Activated B cell treated with CpG ODN at 0.5 μM for 24 hours (primary cell): ENCODE measurements around the gene SH3BP5. TPM values are rescaled to one million over a fixed set of nuclear protein-coding genes. Genes with fewer than 3 reads are reported as not detected.

Source experiments
- ATAC-seq: fragments of 200-7000 bp; cut with Tn5 transposase; one replicate; pipeline ENCODE4 v1.10.0; 2021; ENCODE audit warnings: low read depth, mild to moderate bottlenecking, moderate library complexity
- CTCF ChIA-PET: fragments of 350-600 bp; sonication (Branson Sonifier 250); formaldehyde crosslinking; loops from one replicate; lab custom pipeline; 2021; ENCODE audit warnings: antibody characterized with exemption; lab: Charles Lee
- POLR2A ChIA-PET: fragments of 350-600 bp; sonication (Branson Sonifier 250); formaldehyde crosslinking; loops from one replicate; lab custom pipeline; 2021; ENCODE audit warnings: antibody characterized with exemption; lab: Charles Lee
- DNase-seq: peaks from one replicate; pipeline ENCODE4 v3.0.0; 2022
- H3K27ac Mint-ChIP-seq: one replicate; pipeline ENCODE4 v1.8.0; 2020; ENCODE audit warnings: mixed read lengths
- H3K27me3 Mint-ChIP-seq: one replicate; pipeline ENCODE4 v1.8.0; 2021; ENCODE audit warnings: mixed read lengths
- H3K36me3 Mint-ChIP-seq: one replicate; pipeline ENCODE4 v1.8.0; 2021; ENCODE audit warnings: low read depth, mixed read lengths
- H3K4me1 Mint-ChIP-seq: one replicate; pipeline ENCODE4 v1.8.0; 2021; ENCODE audit warnings: mixed read lengths
- H3K4me3 Mint-ChIP-seq: one replicate; pipeline ENCODE4 v1.8.0; 2020; ENCODE audit warnings: mild to moderate bottlenecking, mixed read lengths
- H3K9me3 Mint-ChIP-seq: one replicate; pipeline ENCODE4 v1.8.0; 2020; ENCODE audit warnings: mixed read lengths
- intact Hi-C: fragments of 100-400 bp; cut with micrococcal nuclease; formaldehyde crosslinking; loops from one replicate; pipeline ENCODE4 v1.15.1; 2024
- total RNA-seq: library from RNA; stranded (reverse); gene quantifications from 2 replicates; pipeline ENCODE4 v1.2.3, GENCODE V29; 2022
- TF ChIP-seq, protein P1 (sequence below): fragments of 200-600 bp; IDR thresholded peaks from one replicate; pipeline ENCODE4 v1.8.0; 2022; ENCODE audit warnings: antibody characterized with exemption, mild to moderate bottlenecking

The SH3BP5 gene
- total RNA-seq, 1 donor from 2014 or later, result 66.0 TPM

DNA sequence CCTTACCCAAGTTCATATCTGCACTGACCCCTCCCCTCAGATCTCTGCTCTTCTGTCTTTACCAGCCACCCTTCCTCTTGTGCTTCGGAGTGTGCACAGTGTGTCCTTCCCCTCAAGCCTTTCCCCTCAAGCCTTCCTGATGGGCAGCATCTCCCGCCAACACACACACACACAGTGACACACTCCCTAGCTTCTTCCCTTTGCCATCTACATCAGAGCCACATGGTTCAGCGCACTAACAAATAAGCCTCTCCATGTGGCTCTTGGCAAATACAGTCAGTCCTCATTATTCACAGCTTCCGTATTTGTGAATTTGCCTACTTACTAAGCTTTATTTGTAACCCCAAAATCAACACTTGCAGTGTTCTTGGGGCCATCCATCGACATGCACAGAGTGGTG is 37.5 kb downstream of the SH3BP5 start:
- H3K36me3 Mint-ChIP-seq, result peaks cover 16% of the 10 kb centered on the region
- H3K9me3 Mint-ChIP-seq, result no peaks in the 10 kb centered on the region
- intact Hi-C loops, result loop anchor here (1.0 kb wide), 1 partner anchor 23 kb away; no protein-coding TSS in a partner anchor
- H3K27ac Mint-ChIP-seq, result peak overlapping the region; percentile 91
- peaks cover 90% of the 10 kb centered on the region for H3K4me1 Mint-ChIP-seq
- DNase-seq, result no peak
- H3K4me3 Mint-ChIP-seq, result peak overlapping the region; percentile 53
- no peaks in the 10 kb centered on the region for H3K27me3 Mint-ChIP-seq
- ChIA-PET POLR2A (interaction anchor here (0.6 to 2.9 kb wide), 20 partner anchors 8 to 135 kb away, joined by 3 to 25 read pairs (median 6); partner anchors contain the start of genes CAPN7 and SH3BP5), CTCF (interaction anchor here (0.8 to 1.8 kb wide), 9 partner anchors 9 to 104 kb away, joined by 3 to 7 read pairs (median 4); partner anchors contain the start of gene SH3BP5)
- ATAC-seq, result peak; percentile 26
- TF ChIP-seq, protein P1, sequence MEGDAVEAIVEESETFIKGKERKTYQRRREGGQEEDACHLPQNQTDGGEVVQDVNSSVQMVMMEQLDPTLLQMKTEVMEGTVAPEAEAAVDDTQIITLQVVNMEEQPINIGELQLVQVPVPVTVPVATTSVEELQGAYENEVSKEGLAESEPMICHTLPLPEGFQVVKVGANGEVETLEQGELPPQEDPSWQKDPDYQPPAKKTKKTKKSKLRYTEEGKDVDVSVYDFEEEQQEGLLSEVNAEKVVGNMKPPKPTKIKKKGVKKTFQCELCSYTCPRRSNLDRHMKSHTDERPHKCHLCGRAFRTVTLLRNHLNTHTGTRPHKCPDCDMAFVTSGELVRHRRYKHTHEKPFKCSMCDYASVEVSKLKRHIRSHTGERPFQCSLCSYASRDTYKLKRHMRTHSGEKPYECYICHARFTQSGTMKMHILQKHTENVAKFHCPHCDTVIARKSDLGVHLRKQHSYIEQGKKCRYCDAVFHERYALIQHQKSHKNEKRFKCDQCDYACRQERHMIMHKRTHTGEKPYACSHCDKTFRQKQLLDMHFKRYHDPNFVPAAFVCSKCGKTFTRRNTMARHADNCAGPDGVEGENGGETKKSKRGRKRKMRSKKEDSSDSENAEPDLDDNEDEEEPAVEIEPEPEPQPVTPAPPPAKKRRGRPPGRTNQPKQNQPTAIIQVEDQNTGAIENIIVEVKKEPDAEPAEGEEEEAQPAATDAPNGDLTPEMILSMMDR, result no peak

DNA sequence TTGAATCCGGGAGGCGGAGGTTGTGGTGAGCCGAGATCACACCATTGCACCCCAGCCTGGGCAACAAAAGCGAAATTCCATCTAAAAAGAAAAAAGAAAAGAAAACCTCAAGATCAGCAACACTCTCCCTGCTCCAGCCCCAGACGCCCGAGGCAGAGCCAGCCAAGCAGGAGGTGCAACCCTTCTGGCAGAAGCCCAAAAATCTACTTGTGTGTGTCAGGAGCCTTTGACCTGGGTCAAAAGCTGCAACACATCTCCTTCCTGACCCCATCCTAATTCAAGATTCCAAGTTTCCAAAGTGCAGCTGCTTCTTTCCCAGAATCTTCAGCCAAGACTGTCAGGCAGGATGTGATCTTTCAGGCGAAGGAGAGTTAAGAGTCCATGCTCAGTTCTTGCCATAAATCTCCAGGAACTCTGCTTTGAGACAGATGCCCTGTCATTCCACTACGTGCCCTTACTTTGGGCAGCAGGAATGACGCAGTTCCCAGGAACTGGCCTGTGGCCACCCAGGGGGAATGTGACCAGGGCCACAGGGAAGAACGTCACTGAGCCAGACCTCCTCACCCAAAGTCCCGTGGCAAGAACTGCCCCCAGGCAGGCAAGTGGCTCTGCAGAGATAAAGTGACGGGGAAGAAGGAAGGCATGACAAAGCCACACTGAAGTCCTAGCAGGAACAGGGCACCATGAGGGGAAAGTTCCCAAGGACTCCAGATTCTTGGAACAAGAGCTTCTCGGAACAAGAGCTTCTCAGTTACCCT is 39.4 kb downstream of the SH3BP5 start:
- Mint-ChIP-seq H3K36me3 (peaks cover 27% of the 10 kb centered on the region), H3K4me3 (peak overlapping the region; percentile 66), H3K9me3 (no peaks in the 10 kb centered on the region), H3K27ac (peak overlapping the region; percentile 91), H3K4me1 (peaks cover 95% of the 10 kb centered on the region), H3K27me3 (no peaks in the 10 kb centered on the region)
- ATAC-seq (no peak), DNase-seq (no peak)
- POLR2A ChIA-PET, result interaction anchor here (0.7 to 3.0 kb wide), 13 partner anchors 14 to 95 kb away, joined by 3 to 20 read pairs (median 5); partner anchors contain the start of gene SH3BP5
- CTCF ChIA-PET, result interaction anchor here (1.1 to 2.2 kb wide), 3 partner anchors 21 to 112 kb away, joined by 4 to 13 read pairs (median 5); no protein-coding TSS in a partner anchor
- intact Hi-C loops, result loop anchor here (1.0 kb wide), 5 partner anchors 17 to 85 kb away; partner anchors contain the start of gene SH3BP5
- TF ChIP-seq, protein P1, result no peak

DNA sequence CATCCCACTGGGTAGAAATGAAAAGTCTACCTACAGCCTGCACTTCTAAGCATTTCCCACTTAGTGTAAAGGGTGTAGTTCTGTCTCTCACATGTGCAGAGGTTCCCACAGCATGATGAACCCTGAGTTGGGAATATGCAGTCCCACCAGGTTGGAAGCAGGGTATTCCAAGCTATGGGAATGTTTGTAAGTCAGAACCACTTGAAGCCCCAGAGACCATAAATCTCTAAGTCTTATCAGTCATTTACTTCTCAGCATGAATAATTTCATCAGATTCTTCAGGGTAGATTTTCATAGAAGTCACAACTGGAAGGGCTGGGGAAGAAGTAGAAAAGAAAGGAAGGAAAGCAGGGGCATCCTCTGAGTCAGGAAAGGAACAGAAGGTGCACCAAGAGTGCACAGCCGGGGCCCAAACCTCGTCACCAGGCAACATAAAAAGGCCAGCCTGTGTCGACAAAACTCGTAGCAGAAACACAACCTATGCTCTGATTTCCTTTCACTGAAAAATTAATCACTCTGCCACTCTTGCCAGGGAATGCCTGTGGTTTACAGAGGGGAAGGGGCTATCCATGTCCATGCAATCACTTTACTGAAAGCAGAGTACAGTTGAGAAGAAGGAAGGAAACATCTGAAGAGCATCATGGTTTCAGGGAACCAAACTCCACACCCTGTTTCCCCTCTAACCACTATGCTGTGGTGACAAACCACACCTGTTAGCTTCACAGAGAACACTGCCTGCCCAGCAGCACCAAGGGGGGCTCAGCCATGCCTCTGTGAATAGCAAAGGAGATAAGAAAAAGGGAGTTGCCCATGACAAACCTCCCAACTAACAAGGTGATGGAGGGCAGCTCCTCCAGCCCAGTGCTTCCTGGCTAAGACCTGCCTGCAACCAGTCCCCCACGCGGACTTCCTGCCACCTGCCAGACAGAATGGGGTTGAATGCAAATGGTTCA is 40.5 kb downstream of the SH3BP5 start:
- intact Hi-C loops, result loop anchor here (1.0 kb wide), 5 partner anchors 18 to 86 kb away; partner anchors contain the start of gene SH3BP5
- H3K9me3 Mint-ChIP-seq, result no peaks in the 10 kb centered on the region
- ATAC-seq (peak; percentile 78), DNase-seq (peak; percentile 46)
- H3K27me3 Mint-ChIP-seq, result no peaks in the 10 kb centered on the region
- CTCF ChIA-PET, result interaction anchor here (0.7 to 2.2 kb wide), 5 partner anchors 15 to 113 kb away, joined by 3 to 13 read pairs (median 5); partner anchors contain the start of gene SH3BP5
- peak overlapping the region; percentile 66 for H3K4me3 Mint-ChIP-seq
- TF ChIP-seq, protein P1, result no peak
- H3K27ac Mint-ChIP-seq, result peak overlapping the region; percentile 91
- POLR2A ChIA-PET, result interaction anchor here (0.6 to 3.0 kb wide), 17 partner anchors 9 to 96 kb away, joined by 3 to 20 read pairs (median 4); partner anchors contain the start of gene SH3BP5
- H3K36me3 Mint-ChIP-seq, result peaks cover 29% of the 10 kb centered on the region
- H3K4me1 Mint-ChIP-seq, result peaks cover 97% of the 10 kb centered on the region

DNA sequence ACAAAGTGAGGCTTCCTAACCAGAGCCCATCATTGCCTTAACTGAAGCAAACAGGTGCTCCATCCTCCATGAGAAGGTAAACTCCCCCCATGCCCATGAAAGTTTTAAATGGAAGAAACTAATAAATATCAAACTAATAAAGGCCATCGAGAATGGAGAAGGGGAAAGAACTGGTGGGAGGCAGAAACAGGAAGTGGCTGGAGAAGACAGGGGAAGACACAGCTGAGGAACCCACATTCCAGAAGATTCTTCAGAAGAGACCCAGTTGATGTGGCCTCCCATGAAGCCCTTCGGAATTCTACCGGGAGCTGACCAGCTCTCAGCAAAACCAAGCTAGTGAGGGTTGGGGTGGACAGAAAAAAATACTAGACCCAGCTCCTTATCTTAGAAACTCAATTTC is 41.6 kb downstream of the SH3BP5 start:
- POLR2A ChIA-PET, result interaction anchor here (0.8 to 3.0 kb wide), 13 partner anchors 9 to 311 kb away, joined by 3 to 20 read pairs (median 4); partner anchors contain the start of gene SH3BP5
- H3K36me3 Mint-ChIP-seq, result peaks cover 40% of the 10 kb centered on the region

More for the DNA sequence above, 41.6 kb downstream of the SH3BP5 start:
- Mint-ChIP-seq H3K9me3 (no peaks in the 10 kb centered on the region), H3K27ac (peak overlapping the region; percentile 91), H3K27me3 (no peaks in the 10 kb centered on the region), H3K4me1 (peaks cover 95% of the 10 kb centered on the region), H3K4me3 (peak overlapping the region; percentile 17)
- DNase-seq, result no peak
- no peak for ATAC-seq
- TF ChIP-seq, protein P1, result no peak
- CTCF ChIA-PET, result interaction anchor here (0.6 to 1.3 kb wide), 3 partner anchors 14 to 94 kb away, joined by 3 to 5 read pairs (median 3); partner anchors contain the start of gene SH3BP5
- intact Hi-C loops, result no loop called here
